ENCODE results near the gene TMC2. TPM values are rescaled to one million over a fixed set of nuclear protein-coding genes. Genes with fewer than 3 reads are reported as not detected.

Gene TMC2
- total RNA-seq, 2 experiments from 2014 or later = not detected

DNA sequence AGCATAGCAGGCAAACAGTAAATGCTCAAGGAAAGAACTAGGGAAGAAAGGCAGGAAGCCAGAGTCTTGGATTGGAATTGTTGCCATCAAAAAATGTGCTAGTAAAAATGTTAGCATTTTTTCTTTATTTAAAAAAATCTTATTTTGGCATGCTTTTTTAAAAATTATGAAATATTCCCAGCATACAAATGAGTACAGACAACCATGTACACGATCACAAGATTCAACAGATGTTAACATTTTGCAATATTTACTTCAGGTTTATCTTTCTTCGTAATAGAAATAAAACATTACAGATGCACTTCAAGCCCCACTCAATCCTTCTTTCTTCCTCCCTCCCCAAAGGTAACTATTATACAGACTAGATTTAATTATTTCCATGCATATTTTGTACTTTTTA is 88.7 kb downstream of the TMC2 start:
- intact Hi-C loops (cut with micrococcal nuclease) = no loop called here
- ChIA-PET CTCF (interaction anchor here (2.4 kb wide), 1 partner anchor 103 kb away, joined by 8 read pairs; no protein-coding TSS in a partner anchor), POLR2A (no interaction called here)
- H3K4me3 Mint-ChIP-seq = no peak overlapping the region
- H3K36me3 Mint-ChIP-seq (ENCODE audit: low read depth) = no peaks in the 10 kb centered on the region
- no peak overlapping the region for H3K27ac Mint-ChIP-seq
- TF ChIP-seq, protein P1, sequence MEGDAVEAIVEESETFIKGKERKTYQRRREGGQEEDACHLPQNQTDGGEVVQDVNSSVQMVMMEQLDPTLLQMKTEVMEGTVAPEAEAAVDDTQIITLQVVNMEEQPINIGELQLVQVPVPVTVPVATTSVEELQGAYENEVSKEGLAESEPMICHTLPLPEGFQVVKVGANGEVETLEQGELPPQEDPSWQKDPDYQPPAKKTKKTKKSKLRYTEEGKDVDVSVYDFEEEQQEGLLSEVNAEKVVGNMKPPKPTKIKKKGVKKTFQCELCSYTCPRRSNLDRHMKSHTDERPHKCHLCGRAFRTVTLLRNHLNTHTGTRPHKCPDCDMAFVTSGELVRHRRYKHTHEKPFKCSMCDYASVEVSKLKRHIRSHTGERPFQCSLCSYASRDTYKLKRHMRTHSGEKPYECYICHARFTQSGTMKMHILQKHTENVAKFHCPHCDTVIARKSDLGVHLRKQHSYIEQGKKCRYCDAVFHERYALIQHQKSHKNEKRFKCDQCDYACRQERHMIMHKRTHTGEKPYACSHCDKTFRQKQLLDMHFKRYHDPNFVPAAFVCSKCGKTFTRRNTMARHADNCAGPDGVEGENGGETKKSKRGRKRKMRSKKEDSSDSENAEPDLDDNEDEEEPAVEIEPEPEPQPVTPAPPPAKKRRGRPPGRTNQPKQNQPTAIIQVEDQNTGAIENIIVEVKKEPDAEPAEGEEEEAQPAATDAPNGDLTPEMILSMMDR (IDR thresholded peaks at IDR 0.05) = no peak
- peaks cover 9% of the 10 kb centered on the region for H3K27me3 Mint-ChIP-seq
- peaks cover 3% of the 10 kb centered on the region for H3K4me1 Mint-ChIP-seq (ENCODE audit: low read depth)
- no peak for ATAC-seq
- DNase-seq = no peak
- peaks cover 2% of the 10 kb centered on the region for H3K9me3 Mint-ChIP-seq

DNA sequence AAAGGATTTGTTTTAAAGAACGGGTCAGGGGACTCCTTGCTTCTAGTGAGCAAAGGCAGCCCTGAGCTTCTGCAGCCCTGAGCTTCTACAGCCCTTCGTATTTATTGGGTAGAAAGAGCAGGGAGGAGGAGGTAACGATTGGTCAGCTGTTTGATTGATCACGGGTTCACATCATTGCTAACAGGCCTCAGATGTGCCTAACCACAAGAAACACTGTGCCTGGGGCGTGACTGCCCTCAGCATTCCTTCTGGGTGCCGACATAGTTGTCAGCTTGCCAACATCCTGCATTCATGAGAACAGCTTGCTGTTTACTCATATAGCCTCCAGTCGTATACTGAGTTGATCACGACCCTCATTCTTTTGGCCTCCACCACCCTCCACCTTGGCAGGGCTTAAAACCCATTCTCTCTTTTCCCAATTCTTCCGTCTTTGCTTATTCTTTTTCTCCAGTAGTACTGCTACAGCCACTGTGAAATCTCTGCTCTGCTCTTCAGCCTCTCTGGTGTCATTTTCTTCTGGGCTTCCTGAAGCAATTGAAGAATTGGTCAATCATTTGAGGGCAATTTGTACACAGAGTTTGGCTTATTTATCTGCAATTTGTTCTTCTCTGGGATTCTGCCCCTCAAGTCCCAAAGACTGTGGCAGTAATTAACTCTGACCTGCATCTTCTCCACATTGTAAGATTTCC is 90.6 kb downstream of the TMC2 start:
- ATAC-seq (no peak), DNase-seq (no peak)
- H3K27ac Mint-ChIP-seq = no peak overlapping the region
- POLR2A ChIA-PET = interaction anchor here (1.1 to 1.6 kb wide), 2 partner anchors 25 to 58 kb away, joined by 3 read pairs; no protein-coding TSS in a partner anchor
- H3K4me1 Mint-ChIP-seq (ENCODE audit: low read depth) = no peaks in the 10 kb centered on the region
- CTCF ChIA-PET = interaction anchor here (2.4 kb wide), 1 partner anchor 105 kb away, joined by 8 read pairs; no protein-coding TSS in a partner anchor
- H3K36me3 Mint-ChIP-seq (ENCODE audit: low read depth) = no peaks in the 10 kb centered on the region
- intact Hi-C loops (cut with micrococcal nuclease) = no loop called here
- H3K4me3 Mint-ChIP-seq = no peak overlapping the region
- H3K27me3 Mint-ChIP-seq = peaks cover 18% of the 10 kb centered on the region
- H3K9me3 Mint-ChIP-seq = peaks cover 9% of the 10 kb centered on the region
- TF ChIP-seq, protein P1 (IDR thresholded peaks at IDR 0.05) = no peak

DNA sequence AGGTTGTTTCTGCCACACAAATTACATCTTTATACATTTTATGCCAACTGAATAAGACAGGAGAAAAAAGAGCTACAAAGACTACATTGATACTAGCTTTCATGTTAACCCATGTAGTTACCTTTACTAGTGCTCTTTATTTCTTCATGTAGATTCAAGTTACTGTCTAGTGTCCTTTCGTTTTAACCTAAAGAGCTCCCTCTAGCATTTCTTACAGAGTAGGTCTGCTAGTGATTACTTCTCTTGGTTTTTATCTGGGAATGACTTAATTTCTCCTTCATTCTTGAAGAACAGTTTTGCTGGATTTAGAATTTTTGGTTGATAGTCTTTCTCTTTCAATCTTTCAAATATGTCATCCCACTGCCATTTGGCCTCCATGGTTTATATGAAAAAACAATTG is 94.9 kb downstream of the TMC2 start:
- H3K4me1 Mint-ChIP-seq (ENCODE audit: low read depth) = no peaks in the 10 kb centered on the region
- DNase-seq (no peak), ATAC-seq (no peak)
- peaks cover 8% of the 10 kb centered on the region for H3K9me3 Mint-ChIP-seq
- POLR2A ChIA-PET = interaction anchor here (0.7 to 1.1 kb wide), 2 partner anchors 22 to 54 kb away, joined by 3 read pairs; no protein-coding TSS in a partner anchor
- CTCF ChIA-PET = interaction anchor here (0.7 to 1.5 kb wide), 4 partner anchors 16 to 245 kb away, joined by 3 to 4 read pairs (median 3); no protein-coding TSS in a partner anchor
- no peak overlapping the region for H3K4me3 Mint-ChIP-seq
- H3K27me3 Mint-ChIP-seq = peaks cover 28% of the 10 kb centered on the region
- no peaks in the 10 kb centered on the region for H3K36me3 Mint-ChIP-seq (ENCODE audit: low read depth)
- H3K27ac Mint-ChIP-seq = no peak overlapping the region
- intact Hi-C loops (cut with micrococcal nuclease) = no loop called here
- TF ChIP-seq, protein P1 (IDR thresholded peaks at IDR 0.05) = no peak

DNA sequence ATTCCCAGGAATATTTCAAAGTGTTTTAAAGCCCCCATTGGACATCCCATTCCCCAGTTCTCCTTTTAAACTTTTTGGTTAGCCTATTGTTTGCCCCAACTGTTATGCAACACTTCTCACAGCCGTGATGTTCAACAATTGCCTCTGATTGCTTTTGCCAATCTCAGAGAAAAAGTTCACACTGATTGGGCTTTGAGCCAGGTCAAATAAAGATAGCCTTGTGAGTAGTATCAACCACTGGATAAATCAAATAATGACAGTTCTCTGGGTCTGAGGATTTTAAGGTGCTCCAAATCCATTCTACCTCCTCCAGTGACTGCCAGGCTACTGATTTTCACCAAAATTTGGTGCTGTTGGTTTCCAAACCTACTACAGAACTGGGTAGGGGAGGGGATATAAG is 97.0 kb downstream of the TMC2 start:
- Mint-ChIP-seq H3K36me3 (ENCODE audit: low read depth) (no peaks in the 10 kb centered on the region), H3K27ac (no peak overlapping the region), H3K4me3 (no peak overlapping the region), H3K4me1 (ENCODE audit: low read depth) (no peaks in the 10 kb centered on the region), H3K27me3 (peaks cover 22% of the 10 kb centered on the region), H3K9me3 (peaks cover 7% of the 10 kb centered on the region)
- ChIA-PET CTCF (interaction anchor here (1.5 kb wide), 1 partner anchor 109 kb away, joined by 3 read pairs; no protein-coding TSS in a partner anchor), POLR2A (no interaction called here)
- ATAC-seq (no peak), DNase-seq (no peak)
- intact Hi-C loops (cut with micrococcal nuclease) = no loop called here
- TF ChIP-seq, protein P1 (IDR thresholded peaks at IDR 0.05) = no peak

DNA sequence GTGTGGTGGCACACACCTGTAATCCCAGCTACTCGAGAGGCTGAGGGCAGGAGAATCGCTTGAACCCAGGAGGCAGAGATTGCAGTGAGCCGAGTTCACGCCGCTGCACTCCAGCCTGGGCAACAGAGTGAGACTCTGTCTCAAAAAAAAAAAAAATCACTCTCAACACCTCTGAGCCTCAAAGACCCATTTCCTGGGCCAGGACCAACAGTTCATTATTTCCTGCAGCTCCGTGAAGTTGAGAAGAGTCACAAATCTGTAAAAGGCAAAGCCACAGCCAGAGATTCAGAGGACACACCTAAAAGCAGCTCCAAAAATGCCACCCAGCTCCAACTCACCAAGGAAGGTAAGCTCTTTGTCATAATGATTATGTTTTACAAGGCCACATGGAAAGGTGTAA is 100.9 kb downstream of the TMC2 start:
- H3K4me3 Mint-ChIP-seq = no peak overlapping the region
- H3K4me1 Mint-ChIP-seq (ENCODE audit: low read depth) = no peaks in the 10 kb centered on the region
- intact Hi-C loops (cut with micrococcal nuclease) = no loop called here
- DNase-seq (no peak), ATAC-seq (no peak)
- ChIA-PET POLR2A (interaction anchor here (1.8 kb wide), 1 partner anchor 15 kb away, joined by 7 read pairs; the partner anchor contains the start of gene NOP56), CTCF (interaction anchor here (0.7 to 2.2 kb wide), 4 partner anchors 9 to 115 kb away, joined by 3 to 12 read pairs (median 6); no protein-coding TSS in a partner anchor)
- TF ChIP-seq, protein P1 (IDR thresholded peaks at IDR 0.05) = no peak
- H3K27me3 Mint-ChIP-seq = peaks cover 11% of the 10 kb centered on the region
- H3K36me3 Mint-ChIP-seq (ENCODE audit: low read depth) = no peaks in the 10 kb centered on the region
- no peaks in the 10 kb centered on the region for H3K9me3 Mint-ChIP-seq
- no peak overlapping the region for H3K27ac Mint-ChIP-seq

Measured in activated CD8-positive, alpha-beta T cell treated with anti-CD3 and anti-CD28 coated beads for 36 hours (primary cell).